OCI-LY1 (cell line): ENCODE data around the gene LIN54.

ENCODE experiments used
- EZH2 ChIP-seq: fragments of 200-600 bp; sonication (generic), shearing (Covaris generic); IDR thresholded peaks from 2 replicates; pipeline ENCODE4 v1.8.0; 2017; ENCODE audit warnings: borderline replicate concordance, mixed run types, mild to moderate bottlenecking, antibody characterized with exemption, low read length, moderate library complexity, mixed read lengths
- TF ChIP-seq, protein P1 (sequence below): fragments of 200-600 bp; sonication (generic), shearing (Covaris generic); IDR thresholded peaks from 2 replicates; pipeline ENCODE4 v1.5.1; 2017; ENCODE audit warnings: mild to moderate bottlenecking, antibody characterized with exemption, low read length, moderate library complexity, mixed read lengths

DNA sequence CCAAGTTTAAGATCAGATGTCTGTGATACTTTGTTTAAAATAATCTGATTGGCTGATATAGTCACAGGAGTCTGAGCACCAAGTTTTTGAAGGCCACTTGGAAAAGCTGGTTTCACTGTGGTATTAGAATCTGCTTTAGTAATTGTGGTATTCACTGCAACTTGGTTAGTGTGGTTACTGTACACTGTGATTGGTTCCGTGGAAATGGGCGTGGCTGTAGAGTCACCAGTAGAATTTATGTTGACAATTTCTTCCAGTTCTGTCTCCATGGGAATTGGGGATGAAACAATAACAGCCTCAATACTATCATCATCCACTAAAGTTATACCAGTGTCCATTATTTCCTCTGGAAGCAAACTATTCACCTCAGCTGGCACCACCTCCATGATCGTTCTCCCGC lies 26.2 kb downstream of the LIN54 start:
- no peak for TF ChIP-seq EZH2
- TF ChIP-seq, protein P1, sequence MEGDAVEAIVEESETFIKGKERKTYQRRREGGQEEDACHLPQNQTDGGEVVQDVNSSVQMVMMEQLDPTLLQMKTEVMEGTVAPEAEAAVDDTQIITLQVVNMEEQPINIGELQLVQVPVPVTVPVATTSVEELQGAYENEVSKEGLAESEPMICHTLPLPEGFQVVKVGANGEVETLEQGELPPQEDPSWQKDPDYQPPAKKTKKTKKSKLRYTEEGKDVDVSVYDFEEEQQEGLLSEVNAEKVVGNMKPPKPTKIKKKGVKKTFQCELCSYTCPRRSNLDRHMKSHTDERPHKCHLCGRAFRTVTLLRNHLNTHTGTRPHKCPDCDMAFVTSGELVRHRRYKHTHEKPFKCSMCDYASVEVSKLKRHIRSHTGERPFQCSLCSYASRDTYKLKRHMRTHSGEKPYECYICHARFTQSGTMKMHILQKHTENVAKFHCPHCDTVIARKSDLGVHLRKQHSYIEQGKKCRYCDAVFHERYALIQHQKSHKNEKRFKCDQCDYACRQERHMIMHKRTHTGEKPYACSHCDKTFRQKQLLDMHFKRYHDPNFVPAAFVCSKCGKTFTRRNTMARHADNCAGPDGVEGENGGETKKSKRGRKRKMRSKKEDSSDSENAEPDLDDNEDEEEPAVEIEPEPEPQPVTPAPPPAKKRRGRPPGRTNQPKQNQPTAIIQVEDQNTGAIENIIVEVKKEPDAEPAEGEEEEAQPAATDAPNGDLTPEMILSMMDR: no peak
